Dermis lymphatic vessel endothelial cell (primary cell): ENCODE results near the gene ZBTB16. TPM values are rescaled to one million over a fixed set of nuclear protein-coding genes. Genes with fewer than 3 reads are reported as not detected.

ENCODE experiments used
- total RNA-seq: library from RNA; depleted of rRNA; stranded (reverse); fragments of >200 nt; gene quantifications from 2 replicates; pipeline ENCODE4 v1.2.1, GENCODE V29; 2014

The ZBTB16 gene
- total RNA-seq: 8.3 and 22.4 TPM in 2 replicates

DNA sequence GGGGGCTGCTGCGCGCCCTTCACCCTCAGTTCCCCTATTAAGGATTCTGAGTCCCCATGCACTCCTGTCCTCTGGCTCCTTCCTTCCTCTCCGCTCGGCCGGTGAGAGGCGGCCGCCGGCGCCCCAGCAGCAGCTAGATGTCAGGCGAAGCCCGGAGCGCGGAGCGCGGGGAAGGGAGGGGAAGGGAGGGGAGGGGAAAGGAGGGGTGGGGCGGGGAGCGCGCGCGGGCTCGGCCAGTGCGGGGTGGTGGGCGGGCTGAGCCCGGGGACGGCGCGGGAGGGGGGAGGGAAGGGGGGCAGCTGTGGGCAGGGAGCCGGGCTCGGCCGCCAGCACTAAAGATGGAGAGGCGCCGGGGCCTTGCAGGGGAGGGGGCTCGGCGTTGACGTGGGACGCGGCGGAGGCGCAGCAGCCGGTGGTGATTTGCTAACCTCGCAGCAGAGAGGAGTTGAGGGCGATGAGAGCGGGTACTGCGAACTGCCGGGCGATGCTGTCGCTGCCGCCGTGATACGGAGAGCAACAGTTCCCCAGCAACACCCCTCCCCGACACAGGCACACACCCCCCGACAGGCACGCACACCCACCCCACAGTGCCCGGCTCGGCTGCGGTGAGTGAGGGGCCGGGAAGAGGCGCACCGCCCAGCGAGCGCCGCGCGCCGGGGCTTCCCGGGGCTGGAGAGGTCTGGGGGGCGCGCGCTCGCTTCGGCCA, at the start of gene ZBTB16:
ZBTB16 (plus strand) TSS at position 434 of the 706 bp plus-strand sequence. CDS start 3,590 bp downstream, outside the sequence.

GRCh38 chr11:114295676-114296604, 236.4 kb downstream of the ZBTB16 start, which contains the start of gene NNMT:
NNMT (plus strand) TSS chr11:114296399; CDS start chr11:114296557, 158 bp downstream.

Other genes with a start within 250 kb of the ZBTB16 start
- 23.3 and 32.7 TPM in 2 replicates for gene USP28, start 184.1 kb upstream of the ZBTB16 start, total RNA-seq
- gene HTR3B, start 154.9 kb upstream of the ZBTB16 start, total RNA-seq: not detected in 2 replicates
- gene HTR3A, start 84.6 kb upstream of the ZBTB16 start, total RNA-seq: not detected in 2 replicates
- 52.1 and 145 TPM in 2 replicates for gene NNMT, start 236.7 kb downstream of the ZBTB16 start, total RNA-seq